Trophoblast cell (in vitro differentiated cells and primary cell): ENCODE data around the gene CRADD.

Source experiments
- DNase-seq, 2 donors: peaks; one replicate each; pipeline ENCODE4 v3.0.0-alpha.2; 2016
- H2AFZ ChIP-seq: 2 replicates; pipeline ENCODE4 v1.6.1; 2013; ENCODE audit warnings: low read length, moderate library complexity, mild to moderate bottlenecking; ENCODE audit not compliant: insufficient read depth, poor library complexity
- H2AK5ac ChIP-seq: 2 replicates; pipeline ENCODE4 v1.6.1; 2013; ENCODE audit warnings: mild to moderate bottlenecking, low read length
- H2BK120ac ChIP-seq: 2 replicates; pipeline ENCODE4 v1.6.1; 2013; ENCODE audit warnings: low read length, mild to moderate bottlenecking, moderate library complexity; ENCODE audit not compliant: insufficient read depth, poor library complexity
- H2BK12ac ChIP-seq: 2 replicates; pipeline ENCODE4 v1.6.1; 2013; ENCODE audit warnings: mild to moderate bottlenecking, low read length, moderate library complexity
- H2BK5ac ChIP-seq: 2 replicates; pipeline ENCODE4 v1.6.1; 2013; ENCODE audit warnings: low read length, low read depth, moderate library complexity, mild to moderate bottlenecking; ENCODE audit not compliant: poor library complexity
- H3K14ac ChIP-seq: 2 replicates; pipeline ENCODE4 v1.6.1; 2013; ENCODE audit warnings: mild to moderate bottlenecking, low read length
- H3K18ac ChIP-seq: 2 replicates; pipeline ENCODE4 v1.6.1; 2013; ENCODE audit warnings: mild to moderate bottlenecking, low read length
- H3K23ac ChIP-seq: 2 replicates; pipeline ENCODE4 v1.6.1; 2013; ENCODE audit warnings: low read length
- H3K27ac ChIP-seq: 2 replicates; pipeline ENCODE4 v1.5.1; 2013; ENCODE audit warnings: low read depth, mild to moderate bottlenecking, inconsistent platforms, low read length, moderate library complexity
- H3K27me3 ChIP-seq: 2 replicates; pipeline ENCODE4 v1.6.1; 2013; ENCODE audit warnings: inconsistent platforms, mild to moderate bottlenecking, low read length, moderate library complexity; ENCODE audit not compliant: insufficient read depth
- H3K36me3 ChIP-seq, 2 experiments: 1 replicate in 1 of 2; 2 replicates in 1 of 2; pipeline ENCODE4 v1.6.1; 2013; ENCODE audit warnings: low read length in 2 of 2, mild to moderate bottlenecking in 2 of 2, moderate library complexity in 1 of 2; ENCODE audit not compliant: insufficient read depth in 2 of 2, control insufficient read depth in 1 of 2
- H3K4ac ChIP-seq: 2 replicates; pipeline ENCODE4 v1.6.1; 2013; ENCODE audit warnings: low read depth, mild to moderate bottlenecking, low read length, moderate library complexity
- H3K4me1 ChIP-seq, 2 experiments: 1 replicate in 1 of 2; 2 replicates in 1 of 2; pipeline ENCODE4 v1.6.1; 2013; ENCODE audit warnings: low read length in 2 of 2, mild to moderate bottlenecking in 2 of 2, moderate library complexity in 1 of 2; ENCODE audit not compliant: insufficient read depth in 2 of 2, control insufficient read depth in 1 of 2
- H3K4me2 ChIP-seq: 2 replicates; pipeline ENCODE4 v1.6.1; 2013; ENCODE audit warnings: inconsistent platforms, mild to moderate bottlenecking, low read length, moderate library complexity
- H3K4me3 ChIP-seq: 2 replicates; pipeline ENCODE4 v1.5.1; 2013; ENCODE audit warnings: mild to moderate bottlenecking, low read depth, low read length, inconsistent platforms
- H3K79me1 ChIP-seq: one replicate; pipeline ENCODE4 v1.6.1; 2013; ENCODE audit warnings: low read length
- H3K79me2 ChIP-seq: 2 replicates; pipeline ENCODE4 v1.6.1; 2013; ENCODE audit warnings: low read length, mild to moderate bottlenecking; ENCODE audit not compliant: control insufficient read depth, insufficient read depth, poor library complexity
- H3K9ac ChIP-seq: 2 replicates; pipeline ENCODE4 v1.6.1; 2013; ENCODE audit warnings: mild to moderate bottlenecking, low read length
- H3K9me3 ChIP-seq: 2 replicates; pipeline ENCODE4 v1.6.1; 2013; ENCODE audit warnings: low read depth, mild to moderate bottlenecking, control low read depth, inconsistent platforms, low read length; ENCODE audit not compliant: insufficient read depth
- H4K12ac ChIP-seq: 2 replicates; pipeline ENCODE4 v1.6.1; 2013; ENCODE audit warnings: low read depth, mild to moderate bottlenecking, low read length, moderate library complexity
- H4K8ac ChIP-seq: 2 replicates; pipeline ENCODE4 v1.6.1; 2013; ENCODE audit warnings: low read depth, mild to moderate bottlenecking, low read length, moderate library complexity
- H4K91ac ChIP-seq: one replicate; pipeline ENCODE4 v1.6.1; 2013; ENCODE audit warnings: low read depth, mild to moderate bottlenecking, low read length, moderate library complexity
- WGBS: extraction: QIAGEN DNeasy Blood & Tissue Kit; methylation state at CpG from one replicate; pipeline ENCODE4 v1.1.7; 2013; ENCODE audit warnings: missing lambda C conversion rate; ENCODE audit not compliant: insufficient read length, insufficient coverage; ENCODE audit errors: extremely low coverage; 5-methylcytosine and 5-hydroxymethylcytosine counted together

The CRADD gene

GRCh38 chr12:93804392-93805179 is 127.4 kb downstream of the CRADD start:
- H3K9ac ChIP-seq = no peak overlapping the region
- no CpG with 5 or more reads among the region's 5 CpGs for WGBS

GRCh38 chr12:93805736-93806141 is 128.6 kb downstream of the CRADD start:
- Histone ChIP-seq H2AFZ (no peak overlapping the region), H2BK5ac (no peak overlapping the region), H3K18ac (no peak overlapping the region), H3K23ac (no peak overlapping the region), H3K27me3 (no peaks in the 10 kb centered on the region), H3K79me1 (no peaks in the 10 kb centered on the region), H3K9ac (no peak overlapping the region), H3K27ac (no peak overlapping the region), H4K8ac (no peak overlapping the region), H3K14ac (no peak overlapping the region), H3K4me2 (no peak overlapping the region), H2BK120ac (no peak overlapping the region), H2BK12ac (no peak overlapping the region), H3K36me3 (no peaks in the 10 kb centered on the region), H2AK5ac (no peak overlapping the region), H4K12ac (no peak overlapping the region), H3K4me3 (no peak overlapping the region), H3K79me2 (no peaks in the 10 kb centered on the region), H3K9me3 (no peaks in the 10 kb centered on the region), H3K4me1 (peaks cover 2 to 4% of the 10 kb centered on the region in 2 experiments), H3K4ac (no peak overlapping the region), H4K91ac (no peak overlapping the region)
- DNase-seq = no peak
- no CpG with 5 or more reads among the region's 4 CpGs for WGBS

More at GRCh38 chr12:93804392-93805179, 127.4 kb downstream of the CRADD start:
- Histone ChIP-seq H2AFZ (no peak overlapping the region), H3K4me2 (no peak overlapping the region), H2BK5ac (no peak overlapping the region), H2AK5ac (no peak overlapping the region), H2BK12ac (no peak overlapping the region), H3K14ac (no peak overlapping the region), H3K79me2 (no peaks in the 10 kb centered on the region), H3K18ac (no peak overlapping the region), H2BK120ac (no peak overlapping the region), H3K27me3 (no peaks in the 10 kb centered on the region), H3K4me3 (no peak overlapping the region), H3K4ac (no peak overlapping the region), H3K27ac (no peak overlapping the region), H3K4me1 (peaks cover 2% of the 10 kb centered on the region in 2 experiments), H3K9me3 (no peaks in the 10 kb centered on the region), H3K36me3 (no peaks in the 10 kb centered on the region), H4K91ac (no peak overlapping the region), H4K8ac (no peak overlapping the region), H3K23ac (no peak overlapping the region), H4K12ac (no peak overlapping the region), H3K79me1 (no peaks in the 10 kb centered on the region)
- no peak for DNase-seq

- Histone ChIP-seq H2AK5ac (no peak overlapping the region), H4K91ac (no peak overlapping the region), H3K27ac (no peak overlapping the region), H4K8ac (no peak overlapping the region), H3K27me3 (no peaks in the 10 kb centered on the region), H2AFZ (no peak overlapping the region), H3K9ac (no peak overlapping the region), H3K4me2 (no peak overlapping the region), H2BK120ac (no peak overlapping the region), H3K4ac (no peak overlapping the region), H3K18ac (no peak overlapping the region), H3K9me3 (no peaks in the 10 kb centered on the region), H3K79me1 (no peaks in the 10 kb centered on the region), H3K79me2 (no peaks in the 10 kb centered on the region), H3K36me3 (no peaks in the 10 kb centered on the region), H3K4me3 (no peak overlapping the region), H3K4me1 (peaks cover 2 to 4% of the 10 kb centered on the region in 2 experiments), H2BK5ac (no peak overlapping the region), H3K14ac (no peak overlapping the region), H3K23ac (no peak overlapping the region), H2BK12ac (no peak overlapping the region), H4K12ac (no peak overlapping the region)
- no CpG with 5 or more reads among the region's 2 CpGs for WGBS
- DNase-seq = no peak
Measured at GRCh38 chr12:93807354-93807753, 130.2 kb downstream of the CRADD start.

GRCh38 chr12:93808169-93808899 is 131.2 kb downstream of the CRADD start:
- Histone ChIP-seq H3K23ac (no peak overlapping the region), H3K36me3 (no peaks in the 10 kb centered on the region), H3K4me3 (no peak overlapping the region), H4K12ac (no peak overlapping the region), H3K4ac (no peak overlapping the region), H3K79me2 (no peaks in the 10 kb centered on the region), H3K9ac (no peak overlapping the region), H2AK5ac (no peak overlapping the region), H3K4me1 (peaks cover 0 to 4% of the 10 kb centered on the region in 2 experiments), H3K18ac (no peak overlapping the region), H4K8ac (no peak overlapping the region), H2AFZ (no peak overlapping the region), H3K9me3 (no peaks in the 10 kb centered on the region), H3K4me2 (no peak overlapping the region), H2BK120ac (no peak overlapping the region), H3K27ac (no peak overlapping the region), H2BK5ac (no peak overlapping the region), H3K14ac (no peak overlapping the region), H3K79me1 (no peaks in the 10 kb centered on the region), H2BK12ac (no peak overlapping the region), H4K91ac (no peak overlapping the region), H3K27me3 (no peaks in the 10 kb centered on the region)
- WGBS = no CpG with 5 or more reads among the region's 6 CpGs
- no peak for DNase-seq
